Aorta (tissue), 5 donors: ENCODE measurements around the gene CCL14. TPM values are rescaled to one million over a fixed set of nuclear protein-coding genes. Genes with fewer than 3 reads are reported as not detected.
"Not testable (repeated sequence)": the region's sequence is repeated elsewhere in the genome, so short reads cannot be mapped to it uniquely, and the experiment has no call there.

ENCODE experiments used
- ATAC-seq: fragments of 200-7000 bp; cut with Tn5 transposase; one replicate; pipeline ENCODE4 v1.9.1; 2022; ENCODE audit warnings: moderate library complexity; ENCODE audit not compliant: low FRiP score
- DNase-seq, 2 donors: peaks; one replicate each; pipeline ENCODE4 v3.0.0-alpha.2; 2020
- H3K27ac ChIP-seq, 2 donors: one replicate each; pipeline ENCODE4 v1.5.1; 2013; ENCODE audit warnings: low read length in 2 of 2, mild to moderate bottlenecking in 2 of 2, moderate library complexity in 2 of 2, control low read depth in 1 of 2, inconsistent platforms in 1 of 2, low read depth in 1 of 2
- H3K27me3 ChIP-seq, 2 donors: one replicate each; pipeline ENCODE4 v1.6.1; 2013; ENCODE audit warnings: control low read depth in 1 of 2, low read length in 1 of 2, mild to moderate bottlenecking in 1 of 2, moderate library complexity in 1 of 2; ENCODE audit not compliant: insufficient read depth in 2 of 2, control insufficient read depth in 1 of 2
- H3K36me3 ChIP-seq, 2 donors: one replicate each; pipeline ENCODE4 v1.6.1; 2013; ENCODE audit warnings: control low read depth in 1 of 2, low read length in 1 of 2, mild to moderate bottlenecking in 1 of 2; ENCODE audit not compliant: insufficient read depth in 2 of 2, control insufficient read depth in 1 of 2
- H3K4me1 ChIP-seq, 2 donors: one replicate each; pipeline ENCODE4 v1.6.1; 2013; ENCODE audit warnings: low read length in 2 of 2, control low read depth in 1 of 2, mild to moderate bottlenecking in 1 of 2, moderate library complexity in 1 of 2; ENCODE audit not compliant: insufficient read depth in 2 of 2, control insufficient read depth in 1 of 2
- H3K4me3 ChIP-seq, 2 donors: one replicate each; pipeline ENCODE4 v1.5.1; 2013; ENCODE audit warnings: low read length in 2 of 2, control low read depth in 1 of 2, mild to moderate bottlenecking in 1 of 2
- H3K9me3 ChIP-seq: one replicate; pipeline ENCODE4 v1.6.1; 2013; ENCODE audit warnings: mild to moderate bottlenecking, low read length; ENCODE audit not compliant: control insufficient read depth
- WGBS, 2 donors: extraction: QIAGEN DNeasy Blood & Tissue Kit; methylation state at CpG; one replicate each; pipeline ENCODE4 v1.1.7; 2013; 5-methylcytosine and 5-hydroxymethylcytosine counted together
- intact Hi-C, 2 donors: fragments of 100-400 bp; cut with DNase I; formaldehyde crosslinking; loops; one replicate each; pipeline versions ENCODE4 v1.14.2 to v1.15.0; 2022
- polyA plus RNA-seq, 2 donors: library from polyadenylated mRNA; stranded (reverse); fragments of 200-250 nt; gene quantifications; one replicate each; pipeline ENCODE4 v1.2.3, GENCODE V29; 2013
- total RNA-seq, 2 donors: library from RNA; stranded (reverse); fragmentation: NEBNext Ultra II Directional; extraction: Animal tissue kit (Norgen Biotek cat#: 25700); gene quantifications; one replicate each; pipeline ENCODE4 v1.2.1, GENCODE V29; 2021
- donor health status: healthy with polysubstance abuse.
- donor health status: Bipolar disorder and iron deficiency.
- donor health status: DM: no; HTN: no; CAD: no.
- donor health status: DM: no; HTN: no; CAD: no.
- donor health status: DM: yes; HTN: yes; CAD: no.

The CCL14 gene
- total and polyA plus RNA-seq, 4 donors, result 4.0 to 224 (median 72.5) TPM

DNA sequence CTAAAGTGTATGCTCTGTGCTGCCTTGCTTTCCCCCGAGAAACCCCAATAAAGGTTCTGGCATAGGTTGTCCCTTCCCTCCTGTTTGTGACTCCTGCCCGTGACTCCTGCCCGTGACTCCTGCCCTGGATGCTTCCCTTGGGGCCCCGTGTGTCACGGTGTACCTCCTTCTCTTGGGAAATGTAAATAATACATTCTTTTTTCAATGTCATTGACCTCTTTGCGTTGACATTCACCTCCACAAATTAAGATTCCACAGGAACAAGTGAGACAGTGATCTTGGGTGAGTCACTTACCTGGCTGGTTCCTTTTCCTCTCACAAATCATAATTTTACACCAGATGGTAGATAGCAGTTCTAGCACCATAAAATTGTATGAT is 14.2 kb upstream of the CCL14 start:
- ATAC-seq (no peak), DNase-seq (no peak)
- no peaks in the 10 kb centered on the region for H3K27me3 ChIP-seq
- H3K36me3 ChIP-seq, result no peaks in the 10 kb centered on the region
- WGBS, 2 donors, result 46 to 50% methylated on average over 6 of the region's 6 CpGs
- intact Hi-C loops, result loop anchor here in 1 of 2 donors (10.0 kb wide), 1 partner anchor 46 kb away; no protein-coding TSS in a partner anchor
- H3K9me3 ChIP-seq, result no peaks in the 10 kb centered on the region
- H3K4me1 ChIP-seq, result no peaks in the 10 kb centered on the region
- H3K4me3 ChIP-seq, result no peak overlapping the region
- H3K27ac ChIP-seq, result no peak overlapping the region

DNA sequence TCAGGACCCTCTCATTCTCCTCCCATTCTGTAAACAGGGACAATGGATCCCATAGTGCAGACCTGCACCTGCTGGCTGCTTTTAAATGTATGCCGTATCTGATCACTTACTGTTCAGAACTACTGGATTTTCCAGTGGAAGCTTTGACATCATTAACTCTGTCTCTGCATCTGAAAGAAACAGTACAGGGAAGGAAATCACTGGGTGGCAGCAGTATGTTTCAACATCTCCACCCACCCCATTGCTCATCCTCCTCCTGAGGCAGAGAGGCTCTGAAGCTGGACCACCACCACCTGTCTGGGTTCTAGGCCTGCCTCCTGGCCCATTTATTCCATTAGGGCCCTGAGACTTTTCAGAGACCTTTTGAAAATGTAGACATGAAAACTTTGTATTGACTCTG is 12.2 kb upstream of the CCL14 start:
- intact Hi-C loops, result no loop called here
- Histone ChIP-seq H3K27me3 (no peaks in the 10 kb centered on the region), H3K4me3 (no peak overlapping the region), H3K36me3 (no peaks in the 10 kb centered on the region), H3K27ac (no peak overlapping the region), H3K9me3 (no peaks in the 10 kb centered on the region), H3K4me1 (no peaks in the 10 kb centered on the region)
- 79 to 88% methylated on average over 1 of the region's 1 CpG for WGBS, 2 donors
- DNase-seq (no peak), ATAC-seq (no peak)

DNA sequence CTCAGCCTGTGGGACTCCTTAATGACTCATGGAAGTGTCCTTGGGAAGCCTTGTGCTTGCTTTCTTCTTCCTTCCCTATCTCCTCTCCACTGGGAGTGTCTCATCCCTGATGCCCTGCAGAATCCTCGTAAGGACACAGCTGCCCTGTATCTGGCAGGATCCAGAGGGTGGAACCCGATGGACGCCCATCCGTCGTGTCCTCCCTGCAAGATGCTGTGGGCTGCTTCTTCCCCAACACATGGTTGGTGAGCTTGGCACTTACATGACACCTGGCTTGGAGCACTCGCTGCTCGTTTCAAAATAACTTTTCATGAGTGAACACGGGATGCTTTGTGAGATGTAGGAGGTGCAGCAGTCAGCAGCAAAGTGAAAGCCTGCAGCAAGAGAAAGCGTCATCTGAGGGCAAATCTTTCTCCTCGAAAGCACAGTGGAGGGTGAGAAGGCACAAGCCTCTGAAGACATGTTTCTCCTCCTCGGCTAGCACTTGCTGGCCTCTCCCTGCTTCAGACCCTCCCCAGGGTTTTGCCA is 11.6 kb upstream of the CCL14 start:
- ATAC-seq (no peak), DNase-seq (no peak)
- Histone ChIP-seq H3K27me3 (no peaks in the 10 kb centered on the region), H3K9me3 (no peaks in the 10 kb centered on the region), H3K4me1 (no peaks in the 10 kb centered on the region), H3K27ac (no peak overlapping the region), H3K36me3 (no peaks in the 10 kb centered on the region), H3K4me3 (no peak overlapping the region)
- intact Hi-C loops, result no loop called here
- WGBS, 2 donors, result 69 to 73% methylated on average over 11 of the region's 11 CpGs

DNA sequence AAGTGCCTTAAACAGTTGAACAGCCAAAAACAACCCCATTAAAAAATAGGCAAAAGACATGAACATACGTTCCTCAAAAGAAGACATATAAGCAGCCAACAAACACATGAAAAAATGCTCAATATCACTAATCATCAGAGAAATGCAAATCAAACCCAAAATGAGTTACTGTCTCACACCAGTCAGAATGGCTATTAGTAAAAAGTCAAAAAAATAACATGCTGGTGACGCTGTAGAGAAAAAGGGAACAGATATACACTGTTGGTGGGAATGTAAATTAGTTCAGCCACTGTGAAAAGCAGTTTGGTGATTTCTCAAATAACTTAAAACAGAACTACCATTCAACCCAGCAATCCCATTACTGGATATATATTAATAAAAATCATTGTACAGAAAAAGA is 8.8 kb upstream of the CCL14 start:
- H3K27me3 ChIP-seq, intact Hi-C loops, H3K9me3 ChIP-seq, DNase-seq, ATAC-seq, H3K4me1 ChIP-seq, H3K4me3 ChIP-seq, H3K36me3 ChIP-seq, H3K27ac ChIP-seq: not testable (repeated sequence)
- 52 to 65% methylated on average over 2 of the region's 2 CpGs for WGBS, 2 donors

DNA sequence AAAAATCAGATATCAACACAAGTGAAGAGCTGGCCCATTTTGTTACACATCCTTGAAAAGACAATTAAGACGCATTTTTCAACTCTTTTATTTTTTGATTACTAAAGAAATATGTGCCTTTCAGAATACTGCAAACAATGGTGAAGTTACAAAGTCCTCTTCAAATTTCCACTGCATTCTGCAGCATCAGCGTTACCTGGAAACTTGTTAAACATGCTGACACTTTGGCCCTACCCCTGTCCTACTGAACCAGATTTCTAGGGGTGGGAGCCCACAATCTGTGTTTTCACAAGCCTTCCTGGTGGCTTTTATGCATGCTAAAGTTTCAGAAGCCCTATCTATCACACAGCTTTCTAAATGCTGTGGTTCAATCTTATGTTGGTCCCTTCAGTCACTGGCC is 4.5 kb upstream of the CCL14 start:
- no peak overlapping the region for H3K4me3 ChIP-seq
- intact Hi-C loops, result no loop called here
- no peak overlapping the region for H3K27ac ChIP-seq
- WGBS, 2 donors, result 81 to 89% methylated on average over 2 of the region's 2 CpGs
- H3K4me1 ChIP-seq, result no peaks in the 10 kb centered on the region
- H3K9me3 ChIP-seq, result peaks cover 3% of the 10 kb centered on the region
- no peaks in the 10 kb centered on the region for H3K27me3 ChIP-seq
- DNase-seq (no peak), ATAC-seq (no peak)
- no peaks in the 10 kb centered on the region for H3K36me3 ChIP-seq

DNA sequence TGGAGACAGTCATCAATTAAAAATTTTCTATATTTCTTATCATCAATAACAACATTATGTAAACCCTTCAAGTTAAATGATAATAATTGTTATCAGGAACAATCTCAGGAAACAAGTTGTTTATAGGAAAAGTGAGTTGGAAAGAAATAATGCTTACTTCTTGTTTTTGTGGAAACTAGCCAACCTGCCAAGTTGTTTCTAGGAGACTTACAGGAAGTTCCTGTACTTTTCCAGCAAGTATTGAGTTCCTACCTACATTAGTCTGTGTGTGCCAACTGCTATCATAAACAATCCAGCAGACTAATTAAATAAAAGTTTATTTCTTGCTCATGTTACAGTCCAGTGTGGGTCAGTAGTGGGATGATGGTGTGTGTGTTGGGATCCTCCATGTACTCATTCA is 1.6 kb upstream of the CCL14 start:
- ATAC-seq (no peak), DNase-seq (no peak)
- Histone ChIP-seq H3K27me3 (peaks cover 0 to 3% of the 10 kb centered on the region in 2 donors), H3K4me3 (no peak overlapping the region), H3K27ac (no peak overlapping the region), H3K9me3 (peaks cover 3% of the 10 kb centered on the region), H3K36me3 (no peaks in the 10 kb centered on the region), H3K4me1 (no peaks in the 10 kb centered on the region)
- intact Hi-C loops, result no loop called here

DNA sequence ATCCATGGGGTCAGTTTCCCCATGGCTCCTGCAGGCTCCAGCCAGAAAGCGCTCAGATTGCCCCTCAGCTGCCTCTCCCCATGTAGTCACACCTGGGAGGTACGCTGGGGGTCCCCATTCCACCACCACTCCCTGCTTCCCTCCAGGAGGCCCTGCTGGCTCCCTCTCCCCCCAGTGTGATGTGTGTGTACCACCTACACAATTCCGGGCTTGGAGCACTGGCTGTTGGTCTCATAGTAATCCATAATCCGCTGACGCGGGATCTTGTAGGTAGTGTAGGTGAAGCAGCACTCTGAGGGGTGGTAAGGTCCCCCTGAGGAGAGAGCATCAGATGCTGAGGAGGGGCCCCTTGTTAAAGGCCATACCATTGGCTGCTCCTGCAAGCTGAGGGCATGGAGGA is 2.4 kb downstream of the CCL14 start:
- H3K4me3 ChIP-seq, result no peak overlapping the region
- WGBS, 2 donors, result 92 to 93% methylated on average over 6 of the region's 6 CpGs

DNA sequence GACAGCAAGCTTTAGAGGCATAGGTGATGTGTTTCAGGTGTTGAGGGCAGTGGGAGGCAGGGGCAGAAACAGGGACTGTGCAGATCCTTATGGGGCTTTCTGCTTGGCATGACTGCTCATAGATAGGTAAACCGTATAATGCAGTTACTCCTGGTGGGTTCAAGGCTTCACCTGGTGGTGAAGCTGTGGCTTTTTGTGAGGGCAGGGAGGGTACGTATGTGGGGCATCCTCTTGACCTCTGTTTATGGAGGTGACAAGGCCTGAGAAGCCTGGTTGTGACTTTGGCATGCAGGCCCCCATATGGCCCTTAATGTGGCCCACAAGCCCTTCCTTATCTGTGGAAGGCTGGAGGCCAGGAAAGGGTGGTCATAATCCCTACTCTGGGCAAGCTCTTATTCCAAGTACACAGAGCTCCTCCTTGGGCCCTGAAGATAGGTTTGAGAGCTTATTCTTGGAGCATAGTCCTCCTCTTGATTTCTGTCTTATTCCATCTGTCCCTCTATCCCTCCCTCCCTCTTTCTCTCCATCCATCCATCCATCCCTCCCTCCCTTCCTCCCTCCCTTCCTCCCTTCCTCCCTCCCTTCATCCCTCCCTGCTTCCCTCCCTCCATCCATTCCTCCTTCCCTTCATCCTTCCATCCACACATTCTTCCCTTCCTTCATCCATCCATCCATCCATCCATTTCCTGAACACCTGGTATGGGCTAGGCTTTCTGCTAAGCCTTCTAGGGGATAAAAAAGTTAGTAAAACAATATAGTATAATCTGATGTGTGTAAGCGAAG is 3.9 kb downstream of the CCL14 start:
- no peaks in the 10 kb centered on the region for H3K4me1 ChIP-seq
- H3K4me3 ChIP-seq, result no peak overlapping the region
- no peak for ATAC-seq
- intact Hi-C loops, result no loop called here
- no peaks in the 10 kb centered on the region for H3K36me3 ChIP-seq
- no peaks in the 10 kb centered on the region for H3K9me3 ChIP-seq
- no peak overlapping the region for H3K27ac ChIP-seq
- 84 to 86% methylated on average over 3 of the region's 3 CpGs for whole genome bisulfite sequencing, 2 donors
- peaks cover 0 to 3% of the 10 kb centered on the region in 2 donors for H3K27me3 ChIP-seq
- no peak for DNase-seq

More for the DNA sequence above, 2.4 kb downstream of the CCL14 start:
- DNase-seq, result no peak
- peaks cover 0 to 3% of the 10 kb centered on the region in 2 donors for H3K27me3 ChIP-seq
- H3K9me3 ChIP-seq, result no peaks in the 10 kb centered on the region
- no peak overlapping the region for H3K27ac ChIP-seq
- intact Hi-C loops, result no loop called here
- no peaks in the 10 kb centered on the region for H3K4me1 ChIP-seq
- H3K36me3 ChIP-seq, result no peaks in the 10 kb centered on the region
- ATAC-seq, result no peak

DNA sequence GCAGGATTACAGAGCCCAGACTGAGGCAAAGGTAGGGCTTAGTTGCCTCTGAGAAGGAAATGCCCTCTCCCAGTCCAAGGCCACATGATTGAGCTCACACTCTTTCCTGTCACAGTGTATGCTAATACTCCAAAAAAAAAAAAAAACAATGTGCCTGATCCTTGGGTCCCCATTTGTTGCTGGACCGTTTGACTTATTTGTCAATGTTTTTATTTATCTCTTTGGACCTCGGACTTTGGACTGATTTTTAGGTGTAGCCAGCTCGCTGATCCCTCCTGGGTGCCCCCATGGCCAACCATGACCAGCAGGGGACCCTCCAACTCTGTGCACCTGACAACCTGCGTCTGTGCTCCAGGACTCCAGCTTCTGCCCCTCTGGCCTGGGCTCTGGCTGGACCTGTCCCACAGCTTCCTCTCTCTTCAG is 4.6 kb downstream of the CCL14 start:
- Histone ChIP-seq H3K9me3 (no peaks in the 10 kb centered on the region), H3K4me3 (no peak overlapping the region), H3K27me3 (peaks cover 0 to 3% of the 10 kb centered on the region in 2 donors), H3K4me1 (no peaks in the 10 kb centered on the region), H3K36me3 (no peaks in the 10 kb centered on the region), H3K27ac (no peak overlapping the region)
- 62 to 72% methylated on average over 4 of the region's 4 CpGs for WGBS, 2 donors
- ATAC-seq (no peak), DNase-seq (no peak)
- intact Hi-C loops, result no loop called here
